ENCODE results near the gene ALKBH5.

- no peak for TF ChIP-seq RAD21 (conservative IDR thresholded peaks at IDR 0.05 in 1 of 2, IDR thresholded peaks at IDR 0.05 in 1 of 2)
- TF ChIP-seq ZFP36 (IDR thresholded peaks at IDR 0.05; ENCODE audit: borderline replicate concordance, partially characterized antibody) = no peak
Observed at GRCh38 chr17:18226284-18226945, 42.8 kb downstream of the ALKBH5 start.
